Right cardiac atrium (tissue), 5 donors: Measurements from ENCODE around the gene TBX15. TPM values are rescaled to one million over a fixed set of nuclear protein-coding genes. Genes with fewer than 3 reads are reported as not detected.
"Not testable (repeated sequence)": the region's sequence is repeated elsewhere in the genome, so short reads cannot be mapped to it uniquely, and the experiment has no call there.

Experiments
- ATAC-seq, 2 donors: fragments of 200-7000 bp; cut with Tn5 transposase; one replicate each; pipeline versions ENCODE4 v1.8.0 to v1.9.1; 2020; ENCODE audit warnings: moderate library complexity in 2 of 2, mild to moderate bottlenecking in 1 of 2
- DNase-seq, 3 donors: peaks; one replicate each; pipeline ENCODE4 v3.0.0-alpha.2; 2020
- H3K27ac ChIP-seq: one replicate; pipeline ENCODE4 v1.5.1; 2013; ENCODE audit warnings: mild to moderate bottlenecking, low read length, control low read depth, moderate library complexity
- H3K27me3 ChIP-seq: one replicate; pipeline ENCODE4 v1.6.1; 2013; ENCODE audit not compliant: control insufficient read depth, insufficient read depth
- H3K4me1 ChIP-seq: one replicate; pipeline ENCODE4 v1.6.1; 2013; ENCODE audit warnings: low read length; ENCODE audit not compliant: control insufficient read depth, insufficient read depth
- H3K4me3 ChIP-seq: one replicate; pipeline ENCODE4 v1.5.1; 2013; ENCODE audit warnings: low read length, control low read depth
- H3K9me3 ChIP-seq: one replicate; pipeline ENCODE4 v1.6.1; 2013; ENCODE audit warnings: low read length; ENCODE audit not compliant: control insufficient read depth
- WGBS: extraction: QIAGEN DNeasy Blood & Tissue Kit; methylation state at CpG from one replicate; pipeline ENCODE4 v1.1.7; 2013; 5-methylcytosine and 5-hydroxymethylcytosine counted together
- intact Hi-C, 4 donors: fragments of 100-400 bp; cut with DNase I; formaldehyde crosslinking; loops; one replicate each; pipeline versions ENCODE4 v1.11.0 to v1.14.0; 2022 to 2023
- polyA plus RNA-seq: library from polyadenylated mRNA; stranded (reverse); fragments of 200-250 nt; gene quantifications from one replicate; pipeline ENCODE4 v1.2.3, GENCODE V29; 2013
- total RNA-seq, 4 donors: library from RNA; stranded (reverse); fragmentation: NEBNext Ultra II Directional; extraction: Animal tissue kit (Norgen Biotek cat#: 25700); gene quantifications; one replicate each; pipeline ENCODE4 v1.2.1, GENCODE V29; 2021
- donor health status: healthy with polysubstance abuse.
- donor health status: DM: no; HTN: yes; CAD: no.
- donor health status: DM: no; HTN: no; CAD: no.
- donor health status: DM: no; HTN: yes; CAD: no; lungs with severe emphysema.
- donor health status: DM: yes; HTN: yes; CAD: no.

Gene TBX15
- total and polyA plus RNA-seq, 5 donors = 1.1 to 4.4 (median 2.3) TPM

DNA sequence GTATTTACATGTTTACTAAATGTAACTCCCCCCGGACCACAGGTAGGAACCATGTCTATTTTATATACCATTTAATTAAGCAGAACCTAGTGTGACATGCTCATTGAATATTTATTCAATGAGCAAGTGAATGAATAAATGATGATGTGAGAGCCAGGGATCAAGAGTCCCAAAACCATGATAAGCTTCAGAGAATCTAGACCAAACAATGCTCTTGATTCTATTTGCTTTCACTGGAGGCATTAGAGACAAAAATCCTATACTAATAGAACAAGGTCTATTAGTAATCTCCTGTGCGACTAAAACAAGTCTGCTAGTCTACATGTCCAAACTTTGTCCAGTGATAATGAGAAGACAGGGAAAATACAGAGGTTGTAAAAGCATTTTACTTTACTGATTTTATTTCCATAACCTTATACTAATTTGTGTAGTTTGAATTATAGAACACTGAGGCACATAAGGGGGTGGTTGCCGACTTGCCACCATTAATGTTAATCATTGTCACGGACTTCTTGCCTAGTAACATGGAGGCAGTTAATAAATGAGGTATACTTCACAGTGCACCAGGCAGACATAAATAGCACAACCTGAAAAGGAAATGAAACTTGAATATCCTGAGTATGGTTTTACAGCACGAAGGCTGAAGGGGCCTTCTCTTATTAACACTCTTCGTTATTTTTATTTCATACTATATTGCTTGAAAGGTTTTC is 69.8 kb downstream of the TBX15 start:
- Histone ChIP-seq H3K27me3 (no peaks in the 10 kb centered on the region), H3K9me3 (no peaks in the 10 kb centered on the region), H3K4me3 (no peak overlapping the region), H3K27ac (no peak overlapping the region), H3K4me1 (no peaks in the 10 kb centered on the region)
- intact Hi-C loops = no loop called here
- DNase-seq (no peak), ATAC-seq (no peak)
- 88% methylated on average over 6 of the region's 6 CpGs for WGBS

DNA sequence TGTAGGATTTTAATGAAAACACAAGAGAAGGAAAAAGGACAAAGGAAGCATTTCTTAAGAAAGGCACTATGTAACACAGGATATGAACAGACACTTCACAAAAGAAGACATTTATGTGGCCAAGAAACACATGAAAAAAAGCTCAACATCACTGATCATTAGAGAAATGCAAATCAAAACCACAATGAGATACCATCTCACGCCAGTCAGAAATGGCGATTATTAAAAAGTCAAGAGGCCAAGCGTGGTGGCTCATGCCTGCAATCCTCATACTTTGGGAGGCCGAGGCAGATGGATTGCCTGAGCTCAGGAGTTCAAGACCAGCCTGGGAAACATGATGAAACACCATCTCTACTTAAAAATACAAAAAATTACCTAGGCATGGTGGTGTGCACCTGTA is 71.8 kb downstream of the TBX15 start:
- H3K4me3 ChIP-seq, ATAC-seq, H3K9me3 ChIP-seq, H3K4me1 ChIP-seq, H3K27me3 ChIP-seq, DNase-seq, H3K27ac ChIP-seq, intact Hi-C loops: not testable (repeated sequence)
- 86% methylated on average over 4 of the region's 4 CpGs for WGBS

DNA sequence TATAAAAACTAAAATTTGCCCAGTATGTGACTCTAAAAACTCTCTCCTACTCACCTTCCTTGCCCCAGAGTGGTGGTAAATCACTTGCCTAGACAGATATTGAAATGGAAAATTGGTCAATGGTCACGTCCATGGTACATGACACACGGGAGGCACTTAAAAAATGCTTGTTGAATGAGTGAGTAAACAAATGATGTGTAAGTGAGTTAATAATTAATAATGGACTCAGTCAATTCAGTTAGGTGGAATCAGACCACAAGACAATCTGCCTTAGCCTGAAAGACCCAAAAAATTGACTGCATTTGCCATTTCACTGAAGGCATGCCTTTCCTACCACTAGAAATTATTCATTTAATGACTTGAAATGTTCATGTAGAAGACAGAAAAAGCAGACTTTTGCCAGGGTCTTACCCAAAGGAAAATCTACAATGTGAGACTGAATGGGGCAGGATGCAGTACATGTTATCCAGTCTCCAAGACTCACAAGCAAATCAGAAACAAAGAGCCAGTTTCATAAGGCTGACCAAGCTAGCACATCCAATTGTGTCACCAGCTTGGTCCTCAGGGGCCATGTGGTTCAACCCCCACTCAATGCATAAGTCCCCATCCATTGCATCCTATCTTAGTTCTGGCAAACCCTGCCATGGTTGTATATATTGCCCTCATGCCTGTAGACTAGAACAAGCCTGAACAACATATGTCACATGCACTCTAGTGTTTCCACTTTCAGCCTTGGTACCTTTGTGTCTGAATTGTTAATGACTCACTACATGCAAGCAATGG is 73.6 kb downstream of the TBX15 start:
- WGBS = 71% methylated on average over 2 of the region's 2 CpGs
- no peak overlapping the region for H3K4me3 ChIP-seq
- ATAC-seq (no peak), DNase-seq (no peak)
- no peaks in the 10 kb centered on the region for H3K9me3 ChIP-seq
- no peaks in the 10 kb centered on the region for H3K27me3 ChIP-seq
- no peaks in the 10 kb centered on the region for H3K4me1 ChIP-seq
- no peak overlapping the region for H3K27ac ChIP-seq
- intact Hi-C loops = no loop called here

DNA sequence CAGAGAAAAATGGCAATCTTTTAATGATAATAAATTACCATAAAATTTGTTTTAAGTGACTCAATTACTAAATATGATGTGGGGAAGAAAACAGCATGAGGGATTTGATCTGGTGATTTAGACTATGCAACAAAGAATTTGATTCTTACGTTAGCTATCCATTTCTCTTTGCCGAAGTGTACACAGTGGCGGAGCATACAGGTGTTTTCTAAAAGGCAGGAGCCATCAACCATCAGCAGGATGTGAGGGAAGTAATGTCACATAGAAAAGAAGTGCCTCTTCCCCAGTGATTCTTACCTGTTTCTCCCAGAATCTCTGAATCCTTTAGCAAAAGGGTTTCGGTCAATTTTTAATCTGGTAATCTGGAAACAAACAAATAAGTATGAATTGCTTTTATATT is 74.3 kb downstream of the TBX15 start:
- Histone ChIP-seq H3K27me3 (no peaks in the 10 kb centered on the region), H3K4me3 (no peak overlapping the region), H3K9me3 (no peaks in the 10 kb centered on the region), H3K27ac (no peak overlapping the region), H3K4me1 (no peaks in the 10 kb centered on the region)
- WGBS = 92% methylated on average over 4 of the region's 4 CpGs
- intact Hi-C loops = no loop called here
- ATAC-seq (no peak), DNase-seq (no peak)

DNA sequence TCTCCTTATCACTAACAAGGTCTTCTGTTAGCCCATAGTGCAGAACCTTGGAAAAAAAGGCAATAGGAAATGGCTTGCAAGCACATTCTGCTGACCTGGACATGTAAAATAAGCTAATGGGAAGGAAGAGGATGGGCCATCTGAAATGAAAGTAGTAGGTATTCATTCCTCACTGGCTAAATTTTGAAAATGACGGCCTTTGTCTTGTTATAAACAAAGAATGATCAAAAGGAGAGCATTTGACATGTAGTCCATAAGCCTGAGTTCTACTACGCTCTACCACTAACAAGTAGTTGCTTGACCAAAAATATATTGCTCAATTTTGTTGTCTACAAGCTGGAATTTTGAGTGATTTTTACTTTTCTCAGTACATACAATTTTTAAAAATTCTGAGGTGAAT is 75.6 kb downstream of the TBX15 start:
- intact Hi-C loops = no loop called here
- no peak overlapping the region for H3K27ac ChIP-seq

DNA sequence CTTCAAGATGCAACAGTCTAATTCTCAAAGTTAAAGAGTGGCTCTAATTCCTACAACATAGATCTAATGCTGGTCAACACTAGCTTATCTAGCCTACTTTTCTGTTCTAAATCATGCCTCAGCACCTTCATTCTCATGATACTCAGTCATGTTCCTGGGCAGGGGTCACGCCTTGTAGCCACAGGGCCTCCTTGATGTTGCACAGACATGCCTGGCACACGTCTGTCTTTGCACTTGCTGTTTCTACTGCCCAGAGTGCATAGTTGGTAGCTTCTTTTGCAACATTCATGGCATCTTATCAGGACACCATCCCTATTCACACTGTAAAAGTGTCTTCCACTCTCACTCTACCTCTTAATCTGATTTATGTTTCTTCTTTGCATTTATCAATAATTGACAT is 76.6 kb downstream of the TBX15 start:
- intact Hi-C loops = no loop called here
- no peak overlapping the region for H3K4me3 ChIP-seq
- WGBS = 64% methylated on average over 2 of the region's 2 CpGs
- H3K27me3 ChIP-seq = no peaks in the 10 kb centered on the region
- ATAC-seq (no peak), DNase-seq (no peak)
- H3K9me3 ChIP-seq = no peaks in the 10 kb centered on the region
- no peaks in the 10 kb centered on the region for H3K4me1 ChIP-seq
- no peak overlapping the region for H3K27ac ChIP-seq

More for the DNA sequence above, 75.6 kb downstream of the TBX15 start:
- ATAC-seq (no peak), DNase-seq (no peak)
- H3K9me3 ChIP-seq = no peaks in the 10 kb centered on the region
- WGBS = 88% methylated on average over 2 of the region's 2 CpGs
- no peak overlapping the region for H3K4me3 ChIP-seq
- no peaks in the 10 kb centered on the region for H3K27me3 ChIP-seq
- no peaks in the 10 kb centered on the region for H3K4me1 ChIP-seq

DNA sequence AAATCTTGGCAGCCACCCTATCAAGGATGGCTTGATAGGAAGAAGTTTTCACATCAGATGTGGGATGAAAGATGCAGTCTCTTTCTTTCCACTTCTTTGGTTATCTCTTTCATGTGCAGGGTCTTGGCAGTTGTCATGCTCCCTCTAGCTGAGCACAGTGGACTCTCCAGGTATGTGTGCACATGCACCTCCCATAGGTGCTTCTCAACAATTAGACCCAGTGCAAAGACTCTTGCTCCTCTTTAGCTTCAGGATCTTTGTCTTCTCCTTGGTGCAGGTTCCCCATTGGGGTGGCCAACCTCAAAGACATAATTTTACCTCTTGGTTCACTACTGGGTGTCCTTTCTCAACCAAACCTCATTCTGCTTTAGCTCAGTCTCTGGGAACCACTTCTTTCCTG is 80.7 kb downstream of the TBX15 start:
- no peak overlapping the region for H3K4me3 ChIP-seq
- H3K4me1 ChIP-seq = no peaks in the 10 kb centered on the region
- intact Hi-C loops = no loop called here
- no peaks in the 10 kb centered on the region for H3K27me3 ChIP-seq
- H3K9me3 ChIP-seq = no peaks in the 10 kb centered on the region
- no peak for ATAC-seq
- H3K27ac ChIP-seq = no peak overlapping the region
- no peak for DNase-seq

DNA sequence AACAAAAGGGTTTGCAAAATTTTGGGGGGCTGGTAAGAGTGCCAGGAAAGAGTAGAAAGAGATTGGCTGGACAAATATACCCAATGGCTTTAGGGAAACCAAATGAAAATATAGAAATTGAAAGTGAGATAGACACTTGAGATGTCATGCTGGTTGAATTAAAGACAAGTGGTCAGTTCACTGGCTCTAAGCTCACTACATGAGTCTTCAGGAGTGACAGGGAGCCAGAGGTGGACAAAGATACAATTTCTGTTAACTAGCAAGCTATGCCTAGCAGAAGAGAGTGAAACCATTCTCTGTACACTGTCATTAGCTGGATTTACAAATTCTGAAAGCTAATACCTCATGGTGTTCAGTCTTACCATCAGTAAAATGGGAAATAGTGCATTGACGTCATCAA is 82.5 kb downstream of the TBX15 start:
- Histone ChIP-seq H3K27ac (no peak overlapping the region), H3K4me3 (no peak overlapping the region), H3K27me3 (no peaks in the 10 kb centered on the region), H3K9me3 (no peaks in the 10 kb centered on the region), H3K4me1 (no peaks in the 10 kb centered on the region)
- intact Hi-C loops = no loop called here
- DNase-seq = no peak
- 68% methylated on average over 1 of the region's 1 CpG for WGBS
- ATAC-seq = no peak

DNA sequence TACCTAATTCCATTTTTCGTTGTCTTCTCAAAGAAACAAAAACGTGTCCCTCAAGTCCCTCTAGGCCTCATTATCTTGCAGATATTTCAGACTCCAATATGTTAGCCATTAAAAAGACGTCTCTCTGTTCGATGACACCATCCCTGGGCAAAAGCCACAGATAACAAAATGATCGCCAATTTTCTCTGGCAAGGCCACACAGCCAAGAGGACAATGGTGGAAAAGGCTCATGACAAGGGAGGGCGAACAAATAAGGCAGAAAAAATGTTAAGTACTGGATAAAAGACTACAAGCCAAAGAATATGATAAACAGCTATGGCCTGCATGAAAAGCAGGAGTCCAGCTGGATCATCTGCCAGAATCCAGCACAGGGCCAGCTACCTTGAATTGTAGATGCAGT is 82.9 kb downstream of the TBX15 start:
- intact Hi-C loops = no loop called here
- Histone ChIP-seq H3K4me1 (no peaks in the 10 kb centered on the region), H3K27ac (no peak overlapping the region), H3K27me3 (no peaks in the 10 kb centered on the region), H3K4me3 (no peak overlapping the region), H3K9me3 (no peaks in the 10 kb centered on the region)
- ATAC-seq = peak; percentile 71 to 87
- WGBS = 47% methylated on average over 6 of the region's 6 CpGs
- DNase-seq = peak; percentile 13 to 64 (median 55)

DNA sequence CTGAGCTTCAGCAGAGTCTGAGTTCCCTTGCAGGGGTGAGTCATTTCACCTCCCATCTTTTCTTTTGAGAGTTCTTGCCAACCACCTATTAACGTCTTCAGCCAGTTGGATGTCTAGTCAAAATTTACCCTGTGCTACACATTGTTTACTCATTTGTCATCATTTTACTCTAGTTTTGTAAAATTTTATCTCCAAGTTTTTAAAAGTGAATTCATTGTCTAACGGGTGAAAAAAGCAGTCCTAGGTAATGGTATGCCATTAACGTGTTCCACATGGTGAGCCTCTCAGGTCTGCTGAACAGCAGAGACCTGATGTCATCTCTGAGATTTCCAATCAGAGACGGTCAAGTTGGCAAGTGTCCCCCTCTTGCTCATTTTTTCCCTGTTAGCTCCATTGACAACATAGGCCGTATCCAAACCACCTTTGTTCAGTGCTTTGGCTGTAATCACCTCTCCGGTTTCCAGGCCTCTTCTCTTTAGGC is 85.4 kb downstream of the TBX15 start:
- Histone ChIP-seq H3K27ac (no peak overlapping the region), H3K4me3 (no peak overlapping the region), H3K27me3 (no peaks in the 10 kb centered on the region), H3K9me3 (no peaks in the 10 kb centered on the region), H3K4me1 (no peaks in the 10 kb centered on the region)
- ATAC-seq (no peak), DNase-seq (no peak)
- intact Hi-C loops = no loop called here
- 71% methylated on average over 6 of the region's 6 CpGs for WGBS

DNA sequence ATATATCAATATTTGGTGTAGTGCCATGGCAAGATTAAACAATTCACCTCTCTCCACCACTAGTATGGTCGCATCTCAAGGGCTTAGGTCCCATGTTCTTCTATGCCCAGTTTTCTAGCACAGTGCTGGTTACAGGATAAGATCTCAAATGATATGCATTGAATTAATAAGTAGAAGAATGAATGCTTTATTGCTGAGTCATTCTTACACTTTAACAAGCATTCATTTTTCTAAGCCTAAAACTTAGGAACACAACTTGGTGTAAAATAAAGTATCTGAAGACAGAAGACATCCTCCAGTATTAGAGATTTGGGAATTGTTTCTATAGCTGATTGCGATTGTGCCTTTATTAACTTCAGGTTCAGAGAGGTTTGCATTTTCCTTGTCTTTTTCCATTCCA is 85.8 kb downstream of the TBX15 start:
- no peak for ATAC-seq
- intact Hi-C loops = no loop called here
- DNase-seq = no peak

More for the DNA sequence above, 85.8 kb downstream of the TBX15 start:
- Histone ChIP-seq H3K9me3 (no peaks in the 10 kb centered on the region), H3K4me3 (no peak overlapping the region), H3K4me1 (no peaks in the 10 kb centered on the region), H3K27me3 (no peaks in the 10 kb centered on the region), H3K27ac (no peak overlapping the region)
- WGBS = 87% methylated on average over 2 of the region's 2 CpGs
